Memory B cell (primary cell): ENCODE measurements around the gene FBXL16.

ENCODE experiments used
- ATAC-seq: fragments of 150-1000 bp; cut with Tn5 transposase; 2 replicates; pipeline ENCODE4 v1.10.0; 2021; ENCODE audit warnings: low read depth, mild to moderate bottlenecking, moderate library complexity
- DNase-seq, 2 donors: peaks; one replicate each; pipeline ENCODE4 v3.0.0; 2022; ENCODE audit warnings: low spot score in 2 of 2
- H3K27ac Mint-ChIP-seq: one replicate; pipeline ENCODE4 v1.8.0; 2022; ENCODE audit warnings: mild to moderate bottlenecking, moderate library complexity, mixed read lengths
- H3K27me3 Mint-ChIP-seq: one replicate; pipeline ENCODE4 v1.8.0; 2022; ENCODE audit warnings: mixed read lengths
- H3K36me3 Mint-ChIP-seq: one replicate; pipeline ENCODE4 v1.8.0; 2022; ENCODE audit warnings: mild to moderate bottlenecking, mixed read lengths
- H3K4me1 Mint-ChIP-seq: one replicate; pipeline ENCODE4 v1.8.0; 2022; ENCODE audit warnings: mixed read lengths
- H3K4me3 Mint-ChIP-seq: one replicate; pipeline ENCODE4 v1.8.0; 2022; ENCODE audit warnings: mild to moderate bottlenecking, moderate library complexity, mixed read lengths
- H3K9me3 Mint-ChIP-seq: one replicate; pipeline ENCODE4 v1.8.0; 2022; ENCODE audit warnings: mixed read lengths

FBXL16 gene

DNA sequence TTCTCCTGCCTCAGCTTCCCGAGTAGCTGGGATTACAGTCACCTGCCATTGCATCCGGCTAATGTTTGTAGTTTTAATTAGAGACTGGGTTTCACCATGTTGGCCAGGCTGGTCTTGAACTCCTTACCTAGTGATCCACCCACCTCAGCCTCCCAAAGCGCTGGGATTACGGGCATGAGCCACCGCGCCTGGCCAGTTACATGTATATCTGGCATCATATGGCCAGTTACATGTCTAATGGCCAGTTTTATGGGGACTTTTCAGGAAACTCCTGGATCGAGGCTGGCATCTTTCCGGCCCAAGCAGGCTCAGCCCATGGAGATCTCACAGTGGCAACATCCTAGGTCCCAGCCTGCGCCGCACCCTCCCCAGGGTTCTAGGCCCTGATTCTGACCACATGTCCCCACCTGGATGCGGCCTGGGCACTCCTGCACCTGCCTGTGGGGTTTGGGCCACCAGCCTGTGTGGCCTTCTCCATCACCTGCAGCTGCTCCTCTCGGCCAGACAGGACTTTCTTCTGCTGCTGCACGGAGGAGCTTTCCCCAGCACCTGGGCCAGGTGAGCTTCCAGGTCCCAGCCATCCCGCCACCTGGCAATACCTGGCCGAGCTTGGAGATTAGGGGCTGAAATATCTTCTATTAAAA is 36.5 kb upstream of the FBXL16 start:
- Mint-ChIP-seq H3K4me3 (peak overlapping the region; percentile 77), H3K9me3 (no peaks in the 10 kb centered on the region)
- no peak for ATAC-seq

DNA sequence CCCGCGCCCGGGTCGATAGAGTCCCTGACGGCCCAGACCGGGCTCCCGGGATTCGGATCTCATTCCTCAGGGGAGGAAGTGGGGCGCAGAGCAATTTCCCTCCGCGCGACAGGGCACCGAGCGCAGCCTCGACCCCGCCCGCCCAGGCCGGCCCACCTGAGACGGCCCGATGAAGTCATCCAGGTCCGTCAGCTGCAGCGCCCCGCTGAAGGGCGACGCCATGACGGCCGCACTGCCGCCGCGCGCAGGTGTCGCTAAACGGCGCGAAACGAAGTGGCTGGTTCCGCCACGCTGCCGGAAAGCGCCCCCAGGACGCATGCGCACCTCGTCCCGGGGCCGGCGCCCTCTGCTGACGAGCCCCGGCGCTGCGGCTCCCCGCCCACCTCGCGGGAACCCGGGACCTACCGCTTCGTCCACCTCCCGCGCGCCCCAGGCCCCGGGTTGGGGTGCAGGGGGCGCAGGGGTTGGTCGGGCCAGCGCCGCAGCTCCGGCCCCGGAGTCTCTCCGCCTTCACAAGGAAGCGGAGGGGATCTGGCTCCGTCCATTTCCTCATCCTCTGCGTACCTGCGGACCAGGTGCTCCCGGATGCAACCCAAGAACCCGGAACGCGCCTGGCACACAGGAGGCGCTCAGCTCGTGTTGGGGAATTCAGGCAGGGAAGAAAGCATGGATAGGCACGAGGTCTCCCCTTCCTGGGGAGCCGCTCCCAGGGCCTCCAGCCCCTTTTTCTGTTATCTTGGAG is 35.3 kb upstream of the FBXL16 start, which contains the start of gene CIAO3:
TSS of gene CIAO3 (minus strand) at position 234 of the 742 bp plus-strand sequence. CDS start at position 222, 12 bp downstream.
- Mint-ChIP-seq H3K4me1 (peaks cover 12% of the 10 kb centered on the region), H3K27ac (peak within 1 kb of the TSS; percentile 45), H3K27me3 (no peaks in the 10 kb centered on the region), H3K36me3 (peaks cover 3% of the 10 kb centered on the region), H3K4me3 (peak within 1 kb of the TSS; percentile 79), H3K9me3 (no peaks in the 10 kb centered on the region)
- DNase-seq (peak; percentile 96 to 100), ATAC-seq (peak; percentile 83)

More for the DNA sequence above, 36.5 kb upstream of the FBXL16 start:
- DNase-seq, result no peak
- H3K4me1 Mint-ChIP-seq, result peaks cover 12% of the 10 kb centered on the region
- H3K27ac Mint-ChIP-seq, result no peak overlapping the region
- H3K36me3 Mint-ChIP-seq, result peaks cover 3% of the 10 kb centered on the region
- H3K27me3 Mint-ChIP-seq, result no peaks in the 10 kb centered on the region

DNA sequence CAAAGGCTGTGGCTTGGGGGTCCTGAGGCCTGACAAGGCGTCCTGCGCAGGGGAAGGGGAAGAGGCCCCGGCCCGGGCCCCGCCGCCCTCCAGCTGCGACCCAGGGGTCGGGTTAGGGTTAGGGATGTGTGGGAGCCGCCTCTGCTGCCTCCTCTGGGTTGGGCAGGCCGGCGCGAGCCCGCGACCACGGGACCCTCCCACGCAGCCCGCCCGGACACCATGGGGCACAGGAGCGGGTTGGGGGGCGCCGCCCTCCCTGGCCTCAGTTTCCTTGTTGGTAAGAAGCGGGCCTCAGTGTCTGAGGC is 34.8 kb upstream of the FBXL16 start:
- peak overlapping the region; percentile 45 for H3K27ac Mint-ChIP-seq
- no peak for DNase-seq
- peak overlapping the region; percentile 79 for H3K4me3 Mint-ChIP-seq
- H3K9me3 Mint-ChIP-seq, result no peaks in the 10 kb centered on the region
- peaks cover 4% of the 10 kb centered on the region for H3K36me3 Mint-ChIP-seq
- H3K27me3 Mint-ChIP-seq, result no peaks in the 10 kb centered on the region
- H3K4me1 Mint-ChIP-seq, result peaks cover 13% of the 10 kb centered on the region
- peak; percentile 7 for ATAC-seq

- Mint-ChIP-seq H3K9me3 (no peaks in the 10 kb centered on the region), H3K4me3 (peak overlapping the region; percentile 83), H3K27ac (peak overlapping the region; percentile 45), H3K27me3 (no peaks in the 10 kb centered on the region), H3K4me1 (peaks cover 16% of the 10 kb centered on the region), H3K36me3 (peaks cover 8% of the 10 kb centered on the region)
- ATAC-seq, result no peak
- no peak for DNase-seq
These were observed 34.2 kb upstream of the FBXL16 start for GRCh38 chr16:739560-740458.

DNA sequence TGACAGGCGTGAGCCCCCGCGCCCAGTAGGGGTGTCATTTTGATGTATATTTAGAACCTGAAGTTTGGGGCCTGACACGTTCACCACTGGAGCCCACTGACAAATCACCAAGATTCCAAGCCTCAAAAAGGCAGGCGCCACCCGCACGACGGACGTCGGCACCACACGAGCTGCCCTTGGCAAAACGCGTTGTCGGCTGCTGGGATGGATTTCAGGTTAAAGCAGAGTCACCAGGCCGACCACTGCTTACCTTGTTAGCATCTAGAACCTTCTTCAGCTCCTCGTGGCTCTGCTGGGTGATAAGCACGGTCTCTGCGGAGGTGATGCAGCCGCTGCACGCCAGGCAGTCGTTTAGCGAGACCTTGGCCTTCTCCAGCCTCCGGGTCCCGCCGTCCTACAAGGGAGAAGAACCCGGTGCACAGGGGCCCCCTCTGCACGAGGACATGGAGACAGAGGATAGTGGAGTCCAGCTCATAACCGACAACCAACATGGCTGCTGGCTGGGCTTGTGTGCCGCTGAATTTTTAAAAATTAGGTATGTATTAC is 31.4 kb upstream of the FBXL16 start:
- no peak for DNase-seq
- Mint-ChIP-seq H3K4me1 (peaks cover 16% of the 10 kb centered on the region), H3K27me3 (no peaks in the 10 kb centered on the region), H3K27ac (peak overlapping the region; percentile 86), H3K9me3 (no peaks in the 10 kb centered on the region), H3K36me3 (peaks cover 8% of the 10 kb centered on the region), H3K4me3 (no peak overlapping the region)
- ATAC-seq, result no peak

DNA sequence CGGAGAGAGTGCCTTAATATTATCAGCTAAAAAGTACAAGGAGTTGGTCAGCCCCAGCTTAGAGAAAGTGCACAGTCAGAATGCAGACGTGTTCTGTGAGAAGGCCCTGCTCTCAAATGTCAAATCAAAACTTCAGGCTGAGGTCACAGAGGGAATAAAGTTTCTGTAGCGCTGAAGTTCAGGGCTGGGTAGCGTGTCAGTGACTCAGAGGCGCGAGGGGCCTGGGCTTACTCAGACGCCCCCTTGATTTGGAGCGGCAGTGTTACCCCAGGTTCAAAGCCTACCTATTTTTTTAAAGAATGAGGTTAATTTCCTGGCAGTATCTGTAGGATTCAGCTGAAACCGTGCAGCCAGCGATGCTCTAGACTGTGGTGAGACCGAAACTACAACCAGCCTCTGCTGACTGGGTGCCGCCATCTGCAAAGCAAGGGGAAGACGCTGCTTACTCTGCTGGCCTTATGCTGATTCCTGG is 30.4 kb upstream of the FBXL16 start:
- H3K9me3 Mint-ChIP-seq, result no peaks in the 10 kb centered on the region
- H3K27me3 Mint-ChIP-seq, result no peaks in the 10 kb centered on the region
- DNase-seq (no peak), ATAC-seq (no peak)
- peak overlapping the region; percentile 54 for H3K4me3 Mint-ChIP-seq
- H3K27ac Mint-ChIP-seq, result peak overlapping the region; percentile 31
- peaks cover 8% of the 10 kb centered on the region for H3K36me3 Mint-ChIP-seq
- H3K4me1 Mint-ChIP-seq, result peaks cover 16% of the 10 kb centered on the region

GRCh38 chr16:734981-735881 is 29.6 kb upstream of the FBXL16 start:
- Mint-ChIP-seq H3K27ac (peak overlapping the region; percentile 31), H3K27me3 (no peaks in the 10 kb centered on the region), H3K9me3 (no peaks in the 10 kb centered on the region), H3K36me3 (peaks cover 8% of the 10 kb centered on the region), H3K4me1 (peaks cover 16% of the 10 kb centered on the region), H3K4me3 (no peak overlapping the region)
- ATAC-seq (no peak), DNase-seq (no peak)

GRCh38 chr16:734208-734980 is 28.8 kb upstream of the FBXL16 start:
- Mint-ChIP-seq H3K27ac (no peak overlapping the region), H3K9me3 (no peaks in the 10 kb centered on the region), H3K36me3 (peaks cover 8% of the 10 kb centered on the region), H3K27me3 (no peaks in the 10 kb centered on the region), H3K4me1 (peaks cover 13% of the 10 kb centered on the region), H3K4me3 (no peak overlapping the region)
- no peak for ATAC-seq
- no peak for DNase-seq

DNA sequence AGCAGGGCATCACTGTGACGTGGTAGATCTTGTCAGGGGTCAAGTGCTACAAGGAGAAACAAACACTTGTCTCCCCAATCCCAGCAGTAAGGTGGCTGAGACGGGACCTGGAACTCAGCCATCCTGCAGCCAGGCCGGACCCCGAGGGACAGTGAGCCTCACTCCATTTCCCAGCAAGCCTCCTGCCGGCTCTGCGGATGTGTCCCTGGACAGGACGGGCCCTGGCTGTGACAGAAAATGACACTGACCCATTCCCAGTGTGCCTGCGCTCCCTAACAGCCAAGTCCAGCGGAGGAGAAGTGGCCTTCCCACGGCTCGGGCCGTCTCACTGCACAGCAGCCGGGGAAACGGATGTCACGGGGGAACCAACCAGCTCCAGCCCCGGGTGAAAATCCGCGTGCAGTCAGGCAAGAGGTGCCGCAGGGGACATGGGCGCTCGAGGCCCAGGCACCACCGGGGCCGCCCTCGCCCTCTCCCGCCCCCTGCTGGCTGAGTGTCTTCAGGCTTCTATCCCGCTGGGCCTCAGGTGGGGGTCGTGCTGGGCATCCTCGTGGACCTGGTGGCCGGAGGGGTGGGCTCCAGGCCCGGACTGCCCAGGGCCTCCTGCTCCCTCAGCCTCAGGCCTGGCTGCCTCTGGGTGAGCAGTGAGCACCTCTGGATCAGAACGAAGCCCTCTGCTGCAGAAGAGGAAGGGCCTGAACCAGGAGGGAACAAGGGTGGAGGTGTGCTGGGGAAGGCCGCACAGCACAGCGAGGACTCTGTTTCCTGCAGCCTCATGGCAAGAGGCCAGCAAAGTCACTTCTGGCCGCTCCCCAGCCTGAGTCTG is 28.0 kb upstream of the FBXL16 start:
- H3K27ac Mint-ChIP-seq, result no peak overlapping the region
- ATAC-seq, result no peak
- H3K9me3 Mint-ChIP-seq, result no peaks in the 10 kb centered on the region
- H3K4me1 Mint-ChIP-seq, result peaks cover 11% of the 10 kb centered on the region
- H3K4me3 Mint-ChIP-seq, result no peak overlapping the region
- peaks cover 8% of the 10 kb centered on the region for H3K36me3 Mint-ChIP-seq
- DNase-seq, result no peak
- H3K27me3 Mint-ChIP-seq, result no peaks in the 10 kb centered on the region

GRCh38 chr16:732936-733335 is 27.3 kb upstream of the FBXL16 start:
- DNase-seq (no peak), ATAC-seq (no peak)
- no peaks in the 10 kb centered on the region for H3K9me3 Mint-ChIP-seq

DNA sequence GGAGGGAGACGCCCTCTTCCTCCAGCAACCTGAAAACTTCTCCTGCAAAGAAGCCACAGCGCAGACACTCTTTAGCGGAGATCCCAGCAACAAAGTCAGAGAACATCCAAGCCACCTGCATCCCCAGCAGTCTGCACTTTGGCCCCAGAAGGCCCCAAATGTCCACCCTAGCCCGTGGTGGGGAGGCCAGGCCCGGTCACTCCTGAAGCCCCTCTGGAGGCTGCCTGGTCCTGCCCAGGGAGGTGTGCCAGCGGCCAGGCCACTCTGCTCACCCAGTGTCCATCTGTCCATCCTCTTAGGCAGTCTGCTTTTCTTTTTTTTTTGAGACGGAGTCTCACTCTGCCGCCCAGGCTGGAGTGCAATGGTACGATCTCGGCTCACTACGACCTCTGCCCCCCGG is 26.7 kb upstream of the FBXL16 start:
- Mint-ChIP-seq H3K36me3 (peaks cover 5% of the 10 kb centered on the region), H3K9me3 (no peaks in the 10 kb centered on the region), H3K4me1 (peaks cover 4% of the 10 kb centered on the region), H3K4me3 (no peak overlapping the region), H3K27ac (no peak overlapping the region), H3K27me3 (no peaks in the 10 kb centered on the region)
- DNase-seq, result no peak
- no peak for ATAC-seq

More at GRCh38 chr16:732936-733335, 27.3 kb upstream of the FBXL16 start:
- Mint-ChIP-seq H3K4me3 (no peak overlapping the region), H3K27ac (no peak overlapping the region), H3K4me1 (peaks cover 9% of the 10 kb centered on the region), H3K36me3 (peaks cover 8% of the 10 kb centered on the region), H3K27me3 (no peaks in the 10 kb centered on the region)
